ENCODE results near the gene PTPRA. TPM values are rescaled to one million over a fixed set of nuclear protein-coding genes. Genes with fewer than 3 reads are reported as not detected.

The PTPRA gene
- total and polyA plus RNA-seq, 2 of the 13 experiments (the other 11 are each of a cell fraction or from before 2014, with no cell fraction given) = 47.2 to 127 TPM

GRCh38 chr20:2987861-2988260, 114.6 kb downstream of the PTPRA start:
- TF ChIP-seq ONECUT2 (CRISPR knock-in tag; IDR thresholded peaks at IDR 0.05) (no peak), ZNF30 (CRISPR knock-in tag; IDR thresholded peaks at IDR 0.05) (no peak), ZNF83 (CRISPR knock-in tag; IDR thresholded peaks at IDR 0.05; ENCODE audit: borderline replicate concordance) (no peak), RCOR2 (CRISPR knock-in tag; IDR thresholded peaks at IDR 0.05) (no peak)
- TF ChIP-seq, protein P1, sequence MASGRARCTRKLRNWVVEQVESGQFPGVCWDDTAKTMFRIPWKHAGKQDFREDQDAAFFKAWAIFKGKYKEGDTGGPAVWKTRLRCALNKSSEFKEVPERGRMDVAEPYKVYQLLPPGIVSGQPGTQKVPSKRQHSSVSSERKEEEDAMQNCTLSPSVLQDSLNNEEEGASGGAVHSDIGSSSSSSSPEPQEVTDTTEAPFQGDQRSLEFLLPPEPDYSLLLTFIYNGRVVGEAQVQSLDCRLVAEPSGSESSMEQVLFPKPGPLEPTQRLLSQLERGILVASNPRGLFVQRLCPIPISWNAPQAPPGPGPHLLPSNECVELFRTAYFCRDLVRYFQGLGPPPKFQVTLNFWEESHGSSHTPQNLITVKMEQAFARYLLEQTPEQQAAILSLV (CRISPR knock-in tag; IDR thresholded peaks at IDR 0.05; ENCODE audit: borderline replicate concordance) = no peak
- H4K20me1 ChIP-seq (ENCODE audit: insufficient read depth, low read length) = no peaks in the 10 kb centered on the region
- ATAC-seq (no peak), DNase-seq (ENCODE audit: low spot score) (no peak), FAIRE-seq (no peak)
- H3K9ac ChIP-seq (ENCODE audit: insufficient read depth, low read depth, low read length) = no peak overlapping the region
- no peaks in the 10 kb centered on the region for H3K4me1 ChIP-seq (ENCODE audit: insufficient read depth, low read length)
- no peak overlapping the region for H3K4me2 ChIP-seq (ENCODE audit: low read depth, low read length)
- peaks cover 42 to 79% of the 10 kb centered on the region in 2 experiments for H3K36me3 ChIP-seq (replicated peaks in 1 of 2; ENCODE audit: control insufficient read depth in 1 of 2, insufficient read depth in 2 of 2, low read length in 2 of 2)
- H3K79me2 ChIP-seq (ENCODE audit: insufficient read depth, low read length) = no peaks in the 10 kb centered on the region
- no peaks in the 10 kb centered on the region for H3K9me3 ChIP-seq (ENCODE audit: low read length)
- no peak overlapping the region for H3K4me3 ChIP-seq (replicated peaks in 1 of 3; ENCODE audit: insufficient read depth in 1 of 3, low read depth in 2 of 3, low read length in 3 of 3)
- in situ Hi-C loops (cut with HindIII; ENCODE audit: extremely low pct_ligation_motif_present, low pct_unique_long_range_greater_than_20kb) (no loop called here), intact Hi-C loops (cut with micrococcal nuclease; ENCODE audit: unreplicated experiment) (no loop called here)
- ChIA-PET POLR2A (no interaction called here), CTCF (ENCODE audit: low intra/inter-chr PET ratio, low total read pairs) (no interaction called here)
- H3K27ac ChIP-seq (ENCODE audit: extremely low read length, insufficient read depth, low read length) = no peak overlapping the region
- no peaks in the 10 kb centered on the region for H3K27me3 ChIP-seq (ENCODE audit: control insufficient read depth in 1 of 2, insufficient read depth in 2 of 2, low read length in 2 of 2)
- no peak overlapping the region for H2AFZ ChIP-seq (ENCODE audit: low read length)
- no TSS peak for BruUV-seq (replicated peaks)
- 97% methylated on average over 5 of the region's 5 CpGs for WGBS (ENCODE audit: low lambda C conversion rate)

DNA sequence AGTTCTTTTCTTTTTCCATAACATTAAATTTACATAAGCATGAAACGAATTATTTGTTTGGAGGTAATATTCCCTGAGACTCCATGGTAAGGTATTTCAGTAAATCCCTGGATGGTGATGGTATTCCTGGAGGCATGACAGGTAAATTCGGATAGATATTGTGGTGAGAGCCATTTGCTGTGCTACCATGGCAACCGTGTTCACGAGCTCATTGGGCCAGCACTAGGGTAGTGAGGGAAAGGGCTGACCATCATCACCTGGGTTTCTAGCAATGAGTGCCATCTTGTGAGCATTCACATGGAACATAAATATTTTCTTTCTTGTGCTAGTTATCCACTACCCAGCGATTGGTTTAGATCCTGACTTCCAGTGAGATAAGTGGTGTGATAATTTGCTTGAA, 118.3 kb downstream of the PTPRA start:
- H3K27me3 ChIP-seq (ENCODE audit: control insufficient read depth in 1 of 2, insufficient read depth in 2 of 2, low read length in 2 of 2) = no peaks in the 10 kb centered on the region
- H3K4me3 ChIP-seq (replicated peaks in 1 of 3; ENCODE audit: insufficient read depth in 1 of 3, low read depth in 2 of 3, low read length in 3 of 3) = no peak overlapping the region
- 96% methylated on average over 5 of the region's 5 CpGs for WGBS (ENCODE audit: low lambda C conversion rate)
- ATAC-seq (no peak), DNase-seq (ENCODE audit: low spot score) (no peak), FAIRE-seq (no peak)
- CTCF ChIA-PET (ENCODE audit: low intra/inter-chr PET ratio, low total read pairs) = no interaction called here
- H2AFZ ChIP-seq (ENCODE audit: low read length) = no peak overlapping the region
- in situ Hi-C loops (cut with HindIII; ENCODE audit: extremely low pct_ligation_motif_present, low pct_unique_long_range_greater_than_20kb) (no loop called here), intact Hi-C loops (cut with micrococcal nuclease; ENCODE audit: unreplicated experiment) (no loop called here)
- no peak overlapping the region for H3K9ac ChIP-seq (ENCODE audit: insufficient read depth, low read depth, low read length)
- POLR2A ChIA-PET = no interaction called here
- no peaks in the 10 kb centered on the region for H3K9me3 ChIP-seq (ENCODE audit: low read length)
- no peaks in the 10 kb centered on the region for H3K4me1 ChIP-seq (ENCODE audit: insufficient read depth, low read length)
- TF ChIP-seq, protein P2, sequence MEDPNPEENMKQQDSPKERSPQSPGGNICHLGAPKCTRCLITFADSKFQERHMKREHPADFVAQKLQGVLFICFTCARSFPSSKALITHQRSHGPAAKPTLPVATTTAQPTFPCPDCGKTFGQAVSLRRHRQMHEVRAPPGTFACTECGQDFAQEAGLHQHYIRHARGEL (CRISPR knock-in tag; IDR thresholded peaks at IDR 0.05) = no peak
- TF ChIP-seq REPIN1 (CRISPR knock-in tag; IDR thresholded peaks at IDR 0.05; ENCODE audit: borderline replicate concordance, low read depth) (no peak), MLLT10 (CRISPR knock-in tag; IDR thresholded peaks at IDR 0.05) (no peak), ATF1 (CRISPR knock-in tag; IDR thresholded peaks at IDR 0.05) (no peak), KLF12 (CRISPR knock-in tag; IDR thresholded peaks at IDR 0.05; ENCODE audit: borderline replicate concordance) (no peak), DR1 (CRISPR knock-in tag; IDR thresholded peaks at IDR 0.05) (no peak), ZFP37 (CRISPR knock-in tag; IDR thresholded peaks at IDR 0.05; ENCODE audit: borderline replicate concordance) (no peak)
- TF ChIP-seq, protein P3, sequence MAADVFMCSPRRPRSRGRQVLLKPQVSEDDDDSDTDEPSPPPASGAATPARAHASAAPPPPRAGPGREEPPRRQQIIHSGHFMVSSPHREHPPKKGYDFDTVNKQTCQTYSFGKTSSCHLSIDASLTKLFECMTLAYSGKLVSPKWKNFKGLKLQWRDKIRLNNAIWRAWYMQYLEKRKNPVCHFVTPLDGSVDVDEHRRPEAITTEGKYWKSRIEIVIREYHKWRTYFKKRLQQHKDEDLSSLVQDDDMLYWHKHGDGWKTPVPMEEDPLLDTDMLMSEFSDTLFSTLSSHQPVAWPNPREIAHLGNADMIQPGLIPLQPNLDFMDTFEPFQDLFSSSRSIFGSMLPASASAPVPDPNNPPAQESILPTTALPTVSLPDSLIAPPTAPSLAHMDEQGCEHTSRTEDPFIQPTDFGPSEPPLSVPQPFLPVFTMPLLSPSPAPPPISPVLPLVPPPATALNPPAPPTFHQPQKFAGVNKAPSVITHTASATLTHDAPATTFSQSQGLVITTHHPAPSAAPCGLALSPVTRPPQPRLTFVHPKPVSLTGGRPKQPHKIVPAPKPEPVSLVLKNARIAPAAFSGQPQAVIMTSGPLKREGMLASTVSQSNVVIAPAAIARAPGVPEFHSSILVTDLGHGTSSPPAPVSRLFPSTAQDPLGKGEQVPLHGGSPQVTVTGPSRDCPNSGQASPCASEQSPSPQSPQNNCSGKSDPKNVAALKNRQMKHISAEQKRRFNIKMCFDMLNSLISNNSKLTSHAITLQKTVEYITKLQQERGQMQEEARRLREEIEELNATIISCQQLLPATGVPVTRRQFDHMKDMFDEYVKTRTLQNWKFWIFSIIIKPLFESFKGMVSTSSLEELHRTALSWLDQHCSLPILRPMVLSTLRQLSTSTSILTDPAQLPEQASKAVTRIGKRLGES (CRISPR knock-in tag; IDR thresholded peaks at IDR 0.05; ENCODE audit: borderline replicate concordance) = no peak
- TF ChIP-seq, protein P4, sequence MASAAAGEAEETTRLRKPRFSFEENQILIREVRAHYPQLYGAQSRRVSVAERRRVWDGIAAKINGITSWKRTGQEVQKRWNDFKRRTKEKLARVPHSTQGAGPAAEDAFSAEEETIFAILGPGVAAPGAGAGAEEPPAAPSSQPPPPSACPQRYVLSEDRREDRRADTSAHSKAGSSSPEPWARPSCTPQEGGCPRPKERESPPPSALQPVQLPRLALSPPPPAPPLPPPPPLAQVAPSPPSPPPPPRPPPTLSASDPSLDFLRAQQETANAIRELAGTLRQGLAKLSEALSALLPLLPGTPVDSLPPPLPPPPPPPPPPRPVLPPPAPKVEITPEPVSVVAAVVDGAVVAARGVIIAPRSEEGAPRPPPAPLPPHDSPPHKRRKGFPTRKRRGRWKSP (CRISPR knock-in tag; IDR thresholded peaks at IDR 0.05) = no peak
- no peaks in the 10 kb centered on the region for H3K79me2 ChIP-seq (ENCODE audit: insufficient read depth, low read length)
- H4K20me1 ChIP-seq (ENCODE audit: insufficient read depth, low read length) = no peaks in the 10 kb centered on the region
- peaks cover 45 to 90% of the 10 kb centered on the region in 2 experiments for H3K36me3 ChIP-seq (replicated peaks in 1 of 2; ENCODE audit: control insufficient read depth in 1 of 2, insufficient read depth in 2 of 2, low read length in 2 of 2)
- BruUV-seq (replicated peaks) = no TSS peak
- no peak overlapping the region for H3K27ac ChIP-seq (ENCODE audit: extremely low read length, insufficient read depth, low read length)
- no peak overlapping the region for H3K4me2 ChIP-seq (ENCODE audit: low read depth, low read length)
